ENCODE results near the gene SLC17A7.

SLC17A7 gene

GRCh38 chr19:49408816-49409440, 32.4 kb downstream of the SLC17A7 start:
- no peak for DNase-seq (ENCODE audit: low spot score)

GRCh38 chr19:49407482-49408015, 33.8 kb downstream of the SLC17A7 start:
- DNase-seq (ENCODE audit: low spot score) = no peak

GRCh38 chr19:49407079-49407478, 34.2 kb downstream of the SLC17A7 start:
- DNase-seq (ENCODE audit: low spot score) = no peak

GRCh38 chr19:49403404-49404187, 37.7 kb downstream of the SLC17A7 start:
- DNase-seq (ENCODE audit: low spot score) = no peak

- no peak for DNase-seq (ENCODE audit: low spot score)
These were observed 41.3 kb downstream of the SLC17A7 start for GRCh38 chr19:49400029-49400428.

GRCh38 chr19:49398931-49399330, 42.4 kb downstream of the SLC17A7 start:
- no peak for DNase-seq (ENCODE audit: low spot score)

- DNase-seq (ENCODE audit: low spot score) = no peak
These were observed 43.2 kb downstream of the SLC17A7 start for GRCh38 chr19:49398001-49398615.

- no peak for DNase-seq (ENCODE audit: low spot score)
These were observed 44.4 kb downstream of the SLC17A7 start for GRCh38 chr19:49396738-49397505.

- DNase-seq (ENCODE audit: low spot score) = no peak
These were observed 45.5 kb downstream of the SLC17A7 start for GRCh38 chr19:49395581-49396407.

GRCh38 chr19:49393881-49394280, 47.4 kb downstream of the SLC17A7 start:
- DNase-seq (ENCODE audit: low spot score) = no peak

- peak; percentile 87 for DNase-seq (ENCODE audit: low spot score)
These were observed 49.5 kb downstream of the SLC17A7 start for GRCh38 chr19:49391581-49392399.

GRCh38 chr19:49390929-49391359, 50.4 kb downstream of the SLC17A7 start:
- no peak for DNase-seq (ENCODE audit: low spot score)

GRCh38 chr19:49390131-49390928, 51.0 kb downstream of the SLC17A7 start:
- no peak for DNase-seq (ENCODE audit: low spot score)

GRCh38 chr19:49389406-49389805, 51.9 kb downstream of the SLC17A7 start:
- DNase-seq (ENCODE audit: low spot score) = no peak

GRCh38 chr19:49387936-49388372, 53.4 kb downstream of the SLC17A7 start, which contains the start of gene KASH5:
Gene KASH5, plus strand, starts transcription at chr19:49388249. Its CDS starts 2,635 bp downstream, at chr19:49390884.
- DNase-seq (ENCODE audit: low spot score) = peak; percentile 70

GRCh38 chr19:49383599-49383998, 57.7 kb downstream of the SLC17A7 start:
- DNase-seq (ENCODE audit: low spot score) = no peak

GRCh38 chr19:49382639-49383038, 58.7 kb downstream of the SLC17A7 start:
- no peak for DNase-seq (ENCODE audit: low spot score)

- DNase-seq (ENCODE audit: low spot score) = no peak
These were observed 60.9 kb downstream of the SLC17A7 start for GRCh38 chr19:49380391-49380790.

All from GM03348 (cell line).